Gastrocnemius medialis (tissue), 4 donors: ENCODE measurements around the gene MYL6B.

ENCODE experiments used
- POLR2A ChIP-seq, 2 donors: fragments of 450-650 bp; IDR thresholded peaks; one replicate each; pipeline ENCODE4 v1.6.1; 2017; ENCODE audit warnings: antibody characterized with exemption in 2 of 2, mild to moderate bottlenecking in 2 of 2, moderate library complexity in 2 of 2
- TF ChIP-seq, protein P1 (sequence below), 5 experiments: fragments of 450-650 bp in 3 of 5; fragments of 200-600 bp in 2 of 5; sonication (generic) in 2 of 5; IDR thresholded peaks in 4 of 5; conservative IDR thresholded peaks in 1 of 5; 1 replicate in 4 of 5; 2 replicates in 1 of 5; pipeline ENCODE4 v1.5.1; 2016 to 2019; ENCODE audit warnings: antibody characterized with exemption in 5 of 5, mild to moderate bottlenecking in 3 of 5, moderate library complexity in 3 of 5

DNA sequence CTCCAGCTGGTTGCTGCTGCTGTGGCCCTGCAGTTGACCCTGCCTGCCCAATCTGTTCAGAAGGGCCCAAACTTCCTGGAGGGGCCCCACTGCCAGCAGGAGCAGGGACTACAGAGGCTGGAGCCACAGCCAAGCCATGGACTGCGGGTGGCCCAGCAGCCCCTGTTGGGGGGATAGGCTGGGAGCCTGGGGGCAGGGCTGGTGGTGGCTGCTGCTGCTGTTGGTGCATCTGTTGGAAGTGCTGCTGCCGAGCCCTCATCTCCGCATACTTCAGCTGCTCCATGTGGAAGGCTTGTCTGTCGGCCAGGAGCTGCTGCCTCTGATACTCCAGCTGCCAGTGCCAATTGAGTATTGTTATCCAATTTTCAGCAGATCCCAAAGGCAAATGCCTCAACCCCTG is 13.0 kb downstream of the MYL6B start:
- TF ChIP-seq, protein P1, sequence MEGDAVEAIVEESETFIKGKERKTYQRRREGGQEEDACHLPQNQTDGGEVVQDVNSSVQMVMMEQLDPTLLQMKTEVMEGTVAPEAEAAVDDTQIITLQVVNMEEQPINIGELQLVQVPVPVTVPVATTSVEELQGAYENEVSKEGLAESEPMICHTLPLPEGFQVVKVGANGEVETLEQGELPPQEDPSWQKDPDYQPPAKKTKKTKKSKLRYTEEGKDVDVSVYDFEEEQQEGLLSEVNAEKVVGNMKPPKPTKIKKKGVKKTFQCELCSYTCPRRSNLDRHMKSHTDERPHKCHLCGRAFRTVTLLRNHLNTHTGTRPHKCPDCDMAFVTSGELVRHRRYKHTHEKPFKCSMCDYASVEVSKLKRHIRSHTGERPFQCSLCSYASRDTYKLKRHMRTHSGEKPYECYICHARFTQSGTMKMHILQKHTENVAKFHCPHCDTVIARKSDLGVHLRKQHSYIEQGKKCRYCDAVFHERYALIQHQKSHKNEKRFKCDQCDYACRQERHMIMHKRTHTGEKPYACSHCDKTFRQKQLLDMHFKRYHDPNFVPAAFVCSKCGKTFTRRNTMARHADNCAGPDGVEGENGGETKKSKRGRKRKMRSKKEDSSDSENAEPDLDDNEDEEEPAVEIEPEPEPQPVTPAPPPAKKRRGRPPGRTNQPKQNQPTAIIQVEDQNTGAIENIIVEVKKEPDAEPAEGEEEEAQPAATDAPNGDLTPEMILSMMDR (IDR thresholded peaks at IDR 0.05 in 4 of 5, conservative IDR thresholded peaks at IDR 0.05 in 1 of 5), result no peak
- TF ChIP-seq POLR2A (IDR thresholded peaks at IDR 0.05), result no peak
